Esophagus squamous epithelium (tissue), 5 donors: ENCODE results near the gene CRTAC1. TPM values are rescaled to one million over a fixed set of nuclear protein-coding genes. Genes with fewer than 3 reads are reported as not detected.

Experiments used
- DNase-seq: peaks from one replicate; lab custom pipeline; 2025; lab: John Stamatoyannopoulos, UW
- H3K27ac ChIP-seq, 4 donors: fragments of 200-600 bp; sonication (generic); one replicate each; pipeline ENCODE4 v1.5.1; 2016 to 2019; ENCODE audit warnings: mild to moderate bottlenecking in 1 of 4
- H3K27me3 ChIP-seq, 4 donors: fragments of 200-600 bp; sonication (generic); 1 replicate in 3 of 4; 2 replicates in 1 of 4; pipeline versions ENCODE4 v1.5.1 to v1.6.0; 2017 to 2021; ENCODE audit warnings: antibody characterized with exemption in 1 of 4
- H3K36me3 ChIP-seq, 3 donors: fragments of 200-600 bp; sonication (generic); one replicate each; pipeline ENCODE4 v1.5.1; 2016 to 2019
- H3K4me1 ChIP-seq, 3 donors: fragments of 200-600 bp; sonication (generic); one replicate each; pipeline ENCODE4 v1.5.1; 2017 to 2019
- H3K4me3 ChIP-seq, 4 donors: fragments of 200-600 bp; sonication (generic); 1 replicate in 3 of 4; 2 replicates in 1 of 4; pipeline ENCODE4 v1.5.1; 2016 to 2019; ENCODE audit warnings: mild to moderate bottlenecking in 2 of 4, moderate library complexity in 1 of 4
- H3K9me3 ChIP-seq, 3 donors: fragments of 200-600 bp; sonication (generic); one replicate each; pipeline ENCODE4 v1.5.1; 2016 to 2019
- POLR2A ChIP-seq, 4 donors: fragments of 450-650 bp; IDR thresholded peaks; one replicate each; pipeline ENCODE4 v1.6.1; 2017; ENCODE audit warnings: antibody characterized with exemption in 4 of 4, mild to moderate bottlenecking in 4 of 4, moderate library complexity in 3 of 4
- WGBS, 2 donors: methylation state at CpG; one replicate each; pipeline ENCODE4 v1.1.5; 2018; 5-methylcytosine and 5-hydroxymethylcytosine counted together
- intact Hi-C: fragments of 100-400 bp; cut with DNase I; formaldehyde crosslinking; loops from one replicate; pipeline ENCODE4 v1.15.0; 2022
- total RNA-seq, 4 donors: library from RNA; depleted of rRNA; stranded (reverse); fragments of >200 nt; gene quantifications; one replicate each; pipeline ENCODE4 v1.1.0, GENCODE V29; 2016
- TF ChIP-seq, protein P1 (sequence below), 6 experiments: fragments of 450-650 bp in 4 of 6; fragments of 200-600 bp in 2 of 6; sonication (generic) in 2 of 6; IDR thresholded peaks; one replicate each; pipeline ENCODE4 v1.5.1; 2016 to 2019; ENCODE audit warnings: antibody characterized with exemption in 6 of 6, mild to moderate bottlenecking in 4 of 6, moderate library complexity in 4 of 6
- donor health status: DM: yes; HTN: yes; CAD: no.

Gene CRTAC1
- total RNA-seq, 4 donors from 2014 or later: 0.22 to 10.7 (median 2.5) TPM

- peaks cover 0 to 10% (median 5%) of the 10 kb centered on the region in 3 donors for H3K4me1 ChIP-seq
- H3K27me3 ChIP-seq: peaks cover 0 to 4% (median 0%) of the 10 kb centered on the region in 4 donors
- whole genome bisulfite sequencing, 2 donors: 57 to 65% methylated on average over 5 to 6 of the region's 11 CpGs
- H3K27ac ChIP-seq: no peak overlapping the region
- intact Hi-C loops: no loop called here
- H3K9me3 ChIP-seq: no peaks in the 10 kb centered on the region
- TF ChIP-seq, protein P1, sequence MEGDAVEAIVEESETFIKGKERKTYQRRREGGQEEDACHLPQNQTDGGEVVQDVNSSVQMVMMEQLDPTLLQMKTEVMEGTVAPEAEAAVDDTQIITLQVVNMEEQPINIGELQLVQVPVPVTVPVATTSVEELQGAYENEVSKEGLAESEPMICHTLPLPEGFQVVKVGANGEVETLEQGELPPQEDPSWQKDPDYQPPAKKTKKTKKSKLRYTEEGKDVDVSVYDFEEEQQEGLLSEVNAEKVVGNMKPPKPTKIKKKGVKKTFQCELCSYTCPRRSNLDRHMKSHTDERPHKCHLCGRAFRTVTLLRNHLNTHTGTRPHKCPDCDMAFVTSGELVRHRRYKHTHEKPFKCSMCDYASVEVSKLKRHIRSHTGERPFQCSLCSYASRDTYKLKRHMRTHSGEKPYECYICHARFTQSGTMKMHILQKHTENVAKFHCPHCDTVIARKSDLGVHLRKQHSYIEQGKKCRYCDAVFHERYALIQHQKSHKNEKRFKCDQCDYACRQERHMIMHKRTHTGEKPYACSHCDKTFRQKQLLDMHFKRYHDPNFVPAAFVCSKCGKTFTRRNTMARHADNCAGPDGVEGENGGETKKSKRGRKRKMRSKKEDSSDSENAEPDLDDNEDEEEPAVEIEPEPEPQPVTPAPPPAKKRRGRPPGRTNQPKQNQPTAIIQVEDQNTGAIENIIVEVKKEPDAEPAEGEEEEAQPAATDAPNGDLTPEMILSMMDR (IDR thresholded peaks at IDR 0.05): no peak
- TF ChIP-seq POLR2A (IDR thresholded peaks at IDR 0.05): no peak
- no peak overlapping the region for H3K4me3 ChIP-seq
- H3K36me3 ChIP-seq: no peaks in the 10 kb centered on the region
- DNase-seq: no peak
These were observed 148.0 kb downstream of the CRTAC1 start for GRCh38 chr10:97882142-97883091.

GRCh38 chr10:97880109-97880508 is 150.3 kb downstream of the CRTAC1 start:
- intact Hi-C loops: no loop called here
- Histone ChIP-seq H3K4me1 (peaks cover 0 to 15% (median 10%) of the 10 kb centered on the region in 3 donors), H3K36me3 (no peaks in the 10 kb centered on the region), H3K9me3 (no peaks in the 10 kb centered on the region), H3K27me3 (peaks cover 0 to 4% (median 0%) of the 10 kb centered on the region in 4 donors), H3K4me3 (no peak overlapping the region), H3K27ac (no peak overlapping the region)
- WGBS, 2 donors: 85 to 94% methylated on average over 9 to 10 of the region's 10 CpGs
- no peak for TF ChIP-seq POLR2A (IDR thresholded peaks at IDR 0.05)
- TF ChIP-seq, protein P1 (IDR thresholded peaks at IDR 0.05): no peak
- DNase-seq: no peak

- Histone ChIP-seq H3K4me3 (no peak overlapping the region), H3K9me3 (no peaks in the 10 kb centered on the region), H3K27ac (no peak overlapping the region), H3K4me1 (peaks cover 0 to 19% (median 16%) of the 10 kb centered on the region in 3 donors), H3K27me3 (peaks cover 0 to 9% (median 0%) of the 10 kb centered on the region in 4 donors), H3K36me3 (no peaks in the 10 kb centered on the region)
- WGBS, 2 donors: 92 to 96% methylated on average over 5 of the region's 5 CpGs
- DNase-seq: no peak
- intact Hi-C loops: no loop called here
- TF ChIP-seq, protein P1 (IDR thresholded peaks at IDR 0.05): no peak
- no peak for TF ChIP-seq POLR2A (IDR thresholded peaks at IDR 0.05)
These were observed 151.2 kb downstream of the CRTAC1 start for GRCh38 chr10:97879241-97879640.

- Histone ChIP-seq H3K27ac (no peak overlapping the region), H3K27me3 (peaks cover 0 to 6% (median 0%) of the 10 kb centered on the region in 4 donors), H3K36me3 (no peaks in the 10 kb centered on the region), H3K4me1 (peaks cover 0 to 31% (median 18%) of the 10 kb centered on the region in 3 donors), H3K4me3 (no peak overlapping the region), H3K9me3 (no peaks in the 10 kb centered on the region)
- WGBS, 2 donors: 61 to 65% methylated on average over 4 of the region's 4 CpGs
- no peak for TF ChIP-seq POLR2A (IDR thresholded peaks at IDR 0.05)
- TF ChIP-seq, protein P1 (IDR thresholded peaks at IDR 0.05): no peak
- intact Hi-C loops: no loop called here
- no peak for DNase-seq
These were observed 154.0 kb downstream of the CRTAC1 start for GRCh38 chr10:97876402-97876801.

DNA sequence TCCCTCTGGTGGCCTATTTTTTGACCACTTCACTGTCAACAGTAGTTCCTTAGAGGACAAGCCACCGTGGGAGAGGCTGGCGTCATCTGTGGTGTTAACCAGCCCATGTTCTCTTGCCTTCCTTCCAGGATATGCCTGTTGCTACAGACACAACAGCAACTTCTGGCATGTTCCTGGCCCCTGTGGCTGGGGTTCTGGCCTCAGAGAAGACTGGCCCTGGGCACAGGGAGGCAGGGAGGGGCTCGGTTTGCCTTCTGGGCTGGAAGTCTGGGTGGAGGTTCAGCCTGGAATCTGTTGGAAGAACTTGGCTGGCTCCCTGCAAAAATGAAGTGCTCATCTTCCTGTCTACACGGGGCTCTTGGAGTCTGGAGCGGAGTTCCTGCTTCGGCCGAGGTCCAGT is 155.0 kb downstream of the CRTAC1 start:
- 6 to 83% methylated on average over 1 to 2 of the region's 7 CpGs for WGBS, 2 donors
- Histone ChIP-seq H3K27me3 (peaks cover 0 to 15% (median 0%) of the 10 kb centered on the region in 4 donors), H3K27ac (no peak overlapping the region), H3K36me3 (no peaks in the 10 kb centered on the region), H3K9me3 (no peaks in the 10 kb centered on the region), H3K4me1 (peaks cover 0 to 31% (median 18%) of the 10 kb centered on the region in 3 donors), H3K4me3 (no peak overlapping the region)
- no peak for DNase-seq
- intact Hi-C loops: no loop called here
- TF ChIP-seq POLR2A (IDR thresholded peaks at IDR 0.05): no peak
- TF ChIP-seq, protein P1 (IDR thresholded peaks at IDR 0.05): no peak
